A549 treated with dexamethasone at 1 μM for 4 hours (cell line): ENCODE data around the gene RRP7A. TPM values are rescaled to one million over a fixed set of nuclear protein-coding genes. Genes with fewer than 3 reads are reported as not detected.

Experiments used
- total RNA-seq: library from RNA; stranded (reverse); fragments of 200-300 nt; extraction: Qiagen RNA extraction; gene quantifications from 5 replicates; pipeline ENCODE4 v1.2.3, GENCODE V29; 2022

RRP7A gene
- total RNA-seq: 46.3 to 50.5 TPM (median 49.6 TPM) in 5 replicates

GRCh38 chr22:42519525-42520401 is at the start of gene RRP7A:
Gene RRP7A (minus strand): TSS chr22:42519796. CDS start chr22:42519786, 10 bp downstream.

GRCh38 chr22:42553475-42554361 is 34.1 kb upstream of the RRP7A start, which contains the start of gene SERHL2:
Gene SERHL2 (plus strand): TSS chr22:42553956. CDS start chr22:42554021, 65 bp downstream.

Other genes starting within 250 kb of the RRP7A start
- 12.8 to 16.7 TPM (median 15.2 TPM) in 5 replicates for gene TCF20, start 249.1 kb downstream of the RRP7A start, total RNA-seq
- gene NFAM1, start 87.4 kb downstream of the RRP7A start, total RNA-seq: 0.01 TPM in 1 of 5 replicates, not detected in the others
- 0.09 to 0.25 TPM (median 0.24 TPM) in 4 of 5 replicates, not detected in the other for gene SERHL2, start 34.2 kb upstream of the RRP7A start, total RNA-seq
- gene POLDIP3, start 95.1 kb upstream of the RRP7A start, total RNA-seq: 35.4 to 41.4 TPM (median 39.9 TPM) in 5 replicates
- not detected in 5 replicates for gene ATP5MGL, start 120.8 kb upstream of the RRP7A start, total RNA-seq
- 86.5 to 146 TPM (median 135 TPM) in 5 replicates for gene CYB5R3, start 129.6 kb upstream of the RRP7A start, total RNA-seq
- gene A4GALT, start 201.1 kb upstream of the RRP7A start, total RNA-seq: 17.7 to 27.9 TPM (median 27.3 TPM) in 5 replicates